Measurements from ENCODE around the gene BCAR3.
"Not testable (repeated sequence)": the region's sequence is repeated elsewhere in the genome, so short reads cannot be mapped to it uniquely, and the experiment has no call there.

The BCAR3 gene

DNA sequence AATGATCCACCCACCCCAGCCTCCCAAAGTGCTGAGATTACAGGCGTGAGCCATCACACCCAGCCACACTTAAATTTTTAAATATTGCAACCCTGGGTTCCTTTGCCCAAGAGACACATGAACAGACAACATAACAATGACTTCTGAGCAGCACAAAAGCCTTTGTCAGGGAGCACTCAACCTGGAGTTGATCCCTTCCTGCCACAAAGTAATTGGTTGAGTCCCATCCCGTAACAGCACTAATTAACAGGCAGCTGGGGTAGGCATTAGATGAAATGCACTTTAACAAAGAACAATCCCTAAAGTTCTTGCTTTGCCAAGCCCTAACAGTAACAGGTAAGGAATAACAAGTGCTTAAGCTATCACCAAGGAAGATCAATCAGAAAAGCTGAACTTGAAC is 5.9 kb upstream of the BCAR3 start:
- DNase-seq (ENCODE audit: low read depth), result no peak

DNA sequence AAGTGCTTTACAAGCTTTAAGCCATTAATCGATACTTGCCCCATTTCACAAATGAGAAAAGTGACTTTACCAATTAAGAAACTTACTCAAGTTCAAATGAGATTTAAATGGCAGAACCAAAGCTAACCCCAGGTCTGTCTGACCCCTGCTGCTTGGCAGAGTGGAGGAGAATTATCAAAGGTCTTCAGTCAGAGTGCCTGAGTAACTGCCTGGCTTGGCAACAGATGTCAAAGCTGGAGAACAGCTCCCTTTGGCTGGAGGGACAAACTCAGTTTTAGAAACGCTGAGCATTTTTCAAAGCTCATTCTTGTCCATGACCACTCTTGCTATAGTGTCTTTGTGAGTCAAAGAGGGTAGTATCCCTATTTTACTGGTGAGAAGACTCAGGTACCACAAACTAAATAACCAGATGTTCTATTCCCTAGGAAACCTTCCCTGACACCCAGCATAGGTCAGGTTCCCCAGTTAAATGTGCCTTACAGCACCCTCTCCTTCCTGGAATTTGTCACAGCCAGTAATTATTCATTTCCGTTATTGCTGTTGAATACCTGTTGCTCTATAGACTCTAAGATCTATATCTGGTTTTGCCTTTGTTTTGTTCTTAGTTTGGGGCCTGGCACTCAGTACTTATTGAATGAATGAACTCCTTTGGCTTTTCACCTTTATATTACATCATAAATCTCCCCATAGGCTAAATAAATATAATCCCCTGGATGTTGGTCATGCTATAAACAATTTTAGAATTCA is 5.0 kb upstream of the BCAR3 start:
- no peak for DNase-seq (ENCODE audit: low read depth)

DNA sequence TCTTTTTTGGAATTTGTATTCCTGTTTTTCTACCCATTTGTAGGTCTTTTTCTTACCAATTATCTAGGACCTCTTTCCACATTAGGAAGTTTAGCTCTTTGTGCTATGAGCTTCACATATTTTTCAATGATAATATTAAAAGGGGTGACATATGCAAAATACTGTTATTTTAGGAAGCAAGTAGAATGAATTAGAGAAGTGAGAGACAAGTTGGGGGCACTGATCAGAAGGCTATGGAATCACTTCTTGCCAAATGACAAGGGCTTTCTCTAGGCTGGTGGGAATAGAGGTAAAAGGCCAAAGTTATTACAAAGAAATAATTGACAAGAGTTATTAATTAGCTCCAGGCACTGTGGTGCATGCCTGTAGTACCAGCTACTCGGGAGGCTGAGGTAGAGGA is 4.3 kb upstream of the BCAR3 start:
- no peak for DNase-seq (ENCODE audit: low read depth)

DNA sequence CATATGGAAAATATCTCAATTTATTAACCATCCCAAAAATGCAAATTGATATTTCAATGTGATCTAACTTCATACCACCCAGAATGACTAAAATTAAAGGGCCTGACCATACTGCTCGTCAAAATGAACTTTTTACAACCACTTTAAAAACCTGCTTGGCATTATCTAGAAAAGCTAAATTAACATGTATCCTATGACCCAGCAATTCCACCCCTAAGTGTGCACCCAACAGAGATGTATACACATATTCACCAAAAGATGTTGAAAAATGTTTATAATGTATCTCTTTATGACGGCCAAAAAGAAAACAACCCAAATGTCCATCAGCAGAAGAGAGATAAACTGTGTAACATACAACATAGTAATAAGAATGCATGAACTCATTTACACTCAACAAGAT is 1.6 kb upstream of the BCAR3 start:
- DNase-seq (ENCODE audit: low read depth), result no peak

DNA sequence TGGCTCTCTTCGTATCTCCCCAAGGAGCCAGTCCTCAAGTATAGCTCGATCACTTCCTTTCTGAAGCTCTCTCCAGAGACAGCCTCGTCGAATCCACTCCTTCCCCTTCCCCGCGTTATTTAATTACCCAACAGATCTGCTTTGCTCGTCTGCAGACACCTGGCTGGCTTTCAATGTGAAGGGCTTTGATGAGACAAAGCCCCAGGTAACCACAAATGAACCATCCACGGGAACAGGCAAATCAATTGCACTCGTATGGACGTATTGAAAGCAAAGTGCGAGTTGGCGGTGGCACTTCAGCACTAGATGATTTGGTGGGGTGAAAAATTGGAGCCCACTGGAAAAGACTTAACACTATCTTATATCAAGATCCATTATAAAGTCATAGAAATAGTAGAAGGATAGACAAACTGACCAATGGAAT is 364 bp upstream of the BCAR3 start:
- no peak for DNase-seq (ENCODE audit: low read depth)

DNA sequence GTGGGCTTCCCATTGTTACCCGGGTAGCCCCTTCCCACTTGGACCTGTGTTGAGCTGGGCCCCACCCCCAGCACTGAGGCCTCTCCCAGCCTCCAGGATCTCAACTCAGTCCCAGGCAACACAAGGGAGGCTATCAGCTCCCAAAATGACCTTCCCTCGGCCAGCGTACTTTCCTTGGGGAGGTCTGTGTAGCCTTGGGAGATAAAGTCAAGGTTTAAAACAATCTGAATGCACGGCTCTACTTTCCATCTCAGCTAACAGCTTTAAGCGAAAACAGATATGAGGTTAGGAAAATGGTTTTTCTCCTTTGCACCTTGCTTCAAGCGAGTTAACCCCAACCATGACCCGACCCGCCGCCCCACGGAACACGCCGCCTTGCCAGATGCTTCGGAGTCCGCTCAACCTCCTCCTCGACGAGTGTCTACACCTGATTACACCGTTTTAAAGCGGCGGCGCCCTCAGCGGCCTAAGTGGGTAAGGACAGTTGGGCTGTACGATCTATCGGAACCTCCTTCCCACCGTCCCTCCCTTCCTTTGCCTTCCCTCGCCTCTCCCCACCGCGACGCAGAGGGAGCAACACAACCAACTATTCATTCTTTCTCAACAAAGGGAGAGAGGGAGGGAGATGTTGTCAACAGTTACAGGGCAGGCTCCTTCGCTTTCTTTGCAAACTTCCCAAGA is 1.1 kb downstream of the BCAR3 start:
- no peak for DNase-seq (ENCODE audit: low read depth)

DNA sequence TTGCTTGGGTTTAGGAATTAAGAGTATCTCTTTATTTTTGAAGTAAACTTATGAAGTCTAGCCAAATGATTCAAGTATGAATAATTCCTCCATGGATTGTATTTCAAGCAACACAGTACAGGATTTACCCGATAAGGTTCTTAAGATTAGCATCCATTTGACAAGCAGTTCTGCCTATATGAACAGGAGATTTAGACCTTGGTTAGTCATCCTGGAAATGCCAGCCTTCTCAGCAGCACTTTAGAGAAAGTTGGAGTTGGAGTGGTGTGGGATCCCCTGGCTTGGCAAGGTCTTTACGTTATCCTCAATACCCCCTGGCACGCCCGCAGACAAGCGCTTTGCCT is 1.6 kb downstream of the BCAR3 start:
- DNase-seq (ENCODE audit: low read depth), result no peak

GRCh38 chr1:93679546-93679945 is 2.1 kb downstream of the BCAR3 start:
- DNase-seq (ENCODE audit: low read depth), result no peak

- no peak for DNase-seq (ENCODE audit: low read depth)
These were observed 2.6 kb downstream of the BCAR3 start for GRCh38 chr1:93678946-93679480.

- DNase-seq (ENCODE audit: low read depth), result no peak
These were observed 3.1 kb downstream of the BCAR3 start for GRCh38 chr1:93678491-93678890.

DNA sequence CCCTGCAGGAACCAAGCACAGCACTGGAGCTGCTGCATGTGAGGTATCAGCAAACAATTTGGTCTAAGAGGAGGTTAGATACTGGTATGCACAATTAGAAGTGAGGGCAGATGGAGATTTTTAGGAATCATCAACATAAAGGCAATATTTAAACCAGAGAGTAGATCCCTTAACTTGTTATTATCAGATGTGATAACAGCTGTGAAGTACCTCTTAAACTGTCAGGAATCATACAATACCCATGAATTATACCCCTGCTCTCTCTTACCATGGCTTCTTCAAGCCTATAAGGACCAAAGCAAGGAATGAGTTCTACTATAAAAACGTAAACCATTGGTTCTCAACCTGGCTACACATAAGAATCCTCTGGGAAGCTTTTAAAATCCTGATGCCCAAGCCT is 3.9 kb downstream of the BCAR3 start:
- no peak for DNase-seq (ENCODE audit: low read depth)

- no peak for DNase-seq (ENCODE audit: low read depth)
These were observed 5.2 kb downstream of the BCAR3 start for GRCh38 chr1:93676427-93676826.

GRCh38 chr1:93675931-93676330 is 5.7 kb downstream of the BCAR3 start:
- no peak for DNase-seq (ENCODE audit: low read depth)

DNA sequence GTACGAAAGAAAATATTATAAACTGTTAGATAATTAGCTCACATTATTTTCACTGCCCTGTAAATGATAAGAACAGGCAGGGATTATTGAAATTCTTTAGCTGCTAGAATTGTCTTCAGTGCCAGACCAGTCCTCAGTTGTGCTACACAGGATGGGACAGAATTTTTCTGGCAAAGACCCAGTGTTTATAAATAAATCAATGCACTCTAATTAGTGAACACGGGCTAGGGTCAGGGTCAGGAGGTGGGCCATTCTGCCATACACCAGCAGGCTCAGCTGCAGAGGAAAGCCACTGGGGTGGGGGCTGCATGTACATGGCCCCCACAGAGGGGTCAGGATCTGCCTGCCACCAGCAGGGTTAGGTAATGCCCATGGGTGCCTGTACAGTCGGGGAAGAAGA is 6.4 kb downstream of the BCAR3 start:
- DNase-seq (ENCODE audit: low read depth), result no peak

GRCh38 chr1:93674071-93674470 is 7.6 kb downstream of the BCAR3 start:
- DNase-seq (ENCODE audit: low read depth), result not testable (repeated sequence)

DNA sequence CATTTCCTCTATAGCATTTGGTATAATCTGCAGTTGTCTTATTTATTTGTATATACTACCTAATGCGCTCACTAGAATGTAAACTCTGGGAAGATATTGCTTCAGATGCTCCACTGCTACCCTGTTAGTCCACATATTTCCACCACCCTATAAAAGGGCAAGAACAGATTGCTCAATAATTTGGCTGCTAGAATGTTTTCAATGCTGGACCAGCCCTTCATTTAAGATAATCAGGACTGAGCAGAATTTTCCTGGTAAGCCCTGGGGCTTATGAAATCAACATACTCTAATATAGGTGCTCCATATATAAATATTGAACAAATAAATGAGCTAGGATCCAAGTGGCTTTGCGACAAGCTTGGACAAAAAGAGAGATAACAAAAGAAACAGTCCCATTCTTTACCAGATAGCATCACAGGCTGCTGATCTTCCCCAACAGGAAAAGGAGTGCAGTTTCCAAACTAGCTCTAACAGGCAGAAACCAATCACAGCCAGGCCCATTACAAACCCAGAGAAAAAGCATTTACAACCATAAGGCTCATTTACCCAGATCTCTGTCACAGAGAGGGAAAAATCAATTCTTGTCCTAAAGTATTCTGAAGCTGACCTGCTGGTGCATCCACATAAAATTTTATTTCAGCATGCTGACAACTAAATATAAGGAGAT is 8.3 kb downstream of the BCAR3 start:
- no peak for DNase-seq (ENCODE audit: low read depth)

GRCh38 chr1:93672477-93673162 is 9.0 kb downstream of the BCAR3 start:
- no peak for DNase-seq (ENCODE audit: low read depth)

GRCh38 chr1:93672069-93672468 is 9.6 kb downstream of the BCAR3 start:
- DNase-seq (ENCODE audit: low read depth), result no peak

DNA sequence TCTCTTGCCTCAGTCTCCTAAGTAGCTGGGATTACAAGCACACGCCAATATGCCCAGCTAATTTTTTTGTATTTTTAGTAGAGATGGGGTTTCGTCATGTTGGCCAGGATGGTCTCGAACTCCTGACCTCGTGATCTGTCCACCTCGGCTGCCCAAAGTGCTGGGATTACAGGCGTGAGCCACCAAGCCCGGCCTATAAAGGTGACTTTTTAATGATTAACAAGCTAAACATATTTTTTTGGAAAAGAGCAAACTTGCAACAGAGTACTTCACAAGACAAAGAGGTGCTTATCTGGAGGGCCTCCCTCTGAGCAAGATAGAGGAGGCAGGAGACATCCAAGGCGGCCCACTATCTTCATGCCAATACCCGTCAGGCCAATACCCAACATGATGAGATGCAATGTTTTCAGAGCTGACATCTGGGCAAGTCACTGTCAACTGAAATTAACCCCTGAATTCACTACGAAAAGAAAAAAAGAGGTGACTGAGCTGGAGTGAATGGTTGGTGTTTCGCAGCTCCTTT is 10.5 kb downstream of the BCAR3 start:
- no peak for DNase-seq (ENCODE audit: low read depth)

DNA sequence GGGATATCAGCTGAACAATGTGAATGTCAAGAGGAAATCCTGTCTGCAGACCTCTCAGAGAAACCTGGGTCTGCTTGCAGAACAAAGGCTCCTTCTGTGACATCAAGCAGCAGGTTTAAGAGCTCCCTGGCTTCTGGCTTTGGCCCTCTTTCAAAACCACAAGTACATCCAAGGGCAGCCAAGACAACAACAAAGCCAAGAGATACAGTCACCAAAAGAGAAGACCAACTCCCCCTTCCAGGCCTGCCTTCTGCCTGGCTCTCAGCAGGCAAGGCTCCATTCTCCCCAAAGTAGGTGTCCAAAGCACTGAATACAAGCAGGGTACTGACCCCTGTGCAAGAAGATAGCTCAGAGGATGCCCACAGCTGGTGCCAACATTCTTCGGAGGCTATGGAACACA is 11.5 kb downstream of the BCAR3 start:
- no peak for DNase-seq (ENCODE audit: low read depth)

GRCh38 chr1:93669369-93669768 is 12.3 kb downstream of the BCAR3 start:
- DNase-seq (ENCODE audit: low read depth), result no peak

DNA sequence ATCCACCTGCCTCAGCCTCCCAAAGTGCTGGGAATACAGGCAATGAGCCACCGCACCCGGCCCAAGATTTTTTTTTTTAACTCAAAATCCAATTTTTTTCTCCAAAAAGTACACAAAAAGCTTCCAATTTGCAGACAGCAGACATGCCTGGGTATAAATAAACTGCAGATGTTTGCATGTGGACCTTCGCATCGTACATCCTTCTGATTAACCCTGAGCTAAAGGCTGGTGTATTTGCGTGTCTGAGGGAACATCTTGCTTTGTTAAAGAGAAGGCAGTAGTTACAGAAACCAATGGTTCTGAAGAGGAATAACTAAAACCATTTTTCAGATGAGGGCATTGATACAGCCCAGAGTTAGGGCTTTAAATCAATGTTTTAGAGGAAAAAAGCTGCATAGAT is 12.7 kb downstream of the BCAR3 start:
- no peak for DNase-seq (ENCODE audit: low read depth)
